ENCODE measurements around the gene TIRAP. TPM values are rescaled to one million over a fixed set of nuclear protein-coding genes. Genes with fewer than 3 reads are reported as not detected.
A peak's percentile ranks its signal among the peaks of the same experiment; 100 is the strongest.

The TIRAP gene
- total RNA-seq, 1 experiment from 2014 or later: 3.7 TPM

DNA sequence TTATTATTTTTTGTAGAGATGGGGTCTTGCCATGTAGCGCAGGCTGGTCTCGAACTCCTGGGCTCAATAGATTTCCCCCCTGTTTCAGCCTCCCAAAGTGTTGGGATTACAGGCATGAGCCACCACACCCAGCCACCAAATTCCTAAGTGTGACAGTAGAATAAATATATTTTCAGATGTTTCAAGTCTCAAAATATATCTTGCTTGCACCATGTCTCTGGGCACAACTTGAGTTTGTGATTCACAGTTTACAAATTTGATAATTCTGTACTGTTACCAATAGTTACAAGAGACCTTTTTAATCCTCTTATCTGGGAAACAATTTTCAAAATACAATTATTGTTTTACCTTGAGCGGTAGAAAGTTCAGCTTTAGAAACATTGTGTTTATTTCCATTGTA lies 40.1 kb downstream of the TIRAP start:
- DNase-seq (ENCODE audit: low read depth): no peak

GRCh38 chr11:126327281-126328000 lies 44.5 kb downstream of the TIRAP start:
- no peak for DNase-seq (ENCODE audit: low read depth)

DNA sequence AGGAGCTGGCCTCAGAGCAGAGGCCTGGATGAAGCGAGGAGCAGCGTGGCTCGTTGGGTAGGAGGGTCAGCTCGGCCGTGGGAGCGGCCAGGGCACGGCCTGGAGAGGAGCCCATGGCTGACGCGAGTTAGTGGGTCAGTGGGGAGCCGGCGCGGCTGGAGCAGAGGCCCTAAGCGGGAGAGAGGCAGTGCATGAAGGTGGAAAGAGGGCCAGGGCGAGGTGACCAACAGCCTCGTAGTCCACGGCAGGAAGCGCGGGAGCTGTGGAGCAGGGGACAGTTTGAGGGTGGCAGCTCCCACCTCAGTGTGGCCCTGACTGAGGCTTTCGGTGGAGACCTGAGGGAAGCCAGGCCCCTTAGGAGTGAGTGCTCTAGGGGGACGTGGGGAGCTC lies 45.1 kb downstream of the TIRAP start:
- no peak for DNase-seq (ENCODE audit: low read depth)

DNA sequence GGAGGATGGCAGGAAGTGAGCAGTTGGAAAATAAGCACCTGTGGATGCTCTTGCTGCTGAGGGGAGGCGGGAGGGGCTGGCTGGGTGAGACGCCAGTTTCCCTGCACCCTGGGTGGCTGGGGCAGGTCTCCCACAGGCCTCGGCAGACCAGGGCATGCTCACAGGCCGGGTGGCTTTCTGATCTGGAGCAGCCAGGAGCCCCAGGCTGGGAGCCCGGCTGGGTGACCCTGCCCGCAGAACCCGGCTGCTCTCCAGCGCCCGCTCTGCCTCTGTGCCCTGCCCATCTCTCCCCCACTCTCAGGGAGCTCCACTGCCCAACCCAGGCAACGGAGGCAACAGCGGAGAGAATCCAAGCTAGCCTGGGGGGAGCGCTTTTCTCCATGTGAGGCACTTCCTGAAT lies 45.6 kb downstream of the TIRAP start:
- DNase-seq (ENCODE audit: low read depth): no peak

DNA sequence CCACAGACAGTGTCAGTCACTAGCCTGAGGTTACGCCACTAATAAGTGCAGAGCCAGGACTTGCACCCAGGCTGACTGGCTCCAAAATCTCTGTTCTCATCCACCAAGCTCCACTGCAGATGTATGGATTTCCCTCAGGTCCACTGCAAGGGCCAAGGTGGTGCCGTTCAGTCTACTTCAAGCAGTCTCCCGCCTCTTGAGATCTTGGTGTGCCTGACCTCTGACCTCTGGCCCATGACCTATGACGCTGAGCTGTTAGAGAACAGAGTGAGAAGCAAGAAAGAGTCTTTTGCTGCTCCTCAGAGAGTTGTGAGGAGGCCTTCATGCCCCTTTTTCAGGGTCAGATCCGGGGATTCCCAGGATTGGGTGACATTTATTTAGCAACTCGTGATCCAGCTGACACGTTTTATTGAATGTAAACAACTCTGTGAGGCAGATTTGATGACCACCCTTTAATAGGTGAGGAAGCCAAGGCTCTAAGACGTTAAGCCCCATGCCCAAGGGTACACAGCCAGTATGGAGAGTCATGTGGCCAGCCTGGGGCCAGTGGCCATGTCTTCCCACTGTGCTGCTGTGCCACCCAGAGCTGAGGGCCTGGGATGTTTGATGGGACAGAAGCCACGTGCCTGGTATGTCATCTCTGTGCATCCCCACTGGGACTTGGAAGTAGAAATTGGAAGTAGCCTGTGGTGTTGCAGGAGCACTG lies 46.2 kb downstream of the TIRAP start:
- DNase-seq (ENCODE audit: low read depth): no peak

GRCh38 chr11:126329644-126330211 lies 46.8 kb downstream of the TIRAP start:
- DNase-seq (ENCODE audit: low read depth): no peak

DNA sequence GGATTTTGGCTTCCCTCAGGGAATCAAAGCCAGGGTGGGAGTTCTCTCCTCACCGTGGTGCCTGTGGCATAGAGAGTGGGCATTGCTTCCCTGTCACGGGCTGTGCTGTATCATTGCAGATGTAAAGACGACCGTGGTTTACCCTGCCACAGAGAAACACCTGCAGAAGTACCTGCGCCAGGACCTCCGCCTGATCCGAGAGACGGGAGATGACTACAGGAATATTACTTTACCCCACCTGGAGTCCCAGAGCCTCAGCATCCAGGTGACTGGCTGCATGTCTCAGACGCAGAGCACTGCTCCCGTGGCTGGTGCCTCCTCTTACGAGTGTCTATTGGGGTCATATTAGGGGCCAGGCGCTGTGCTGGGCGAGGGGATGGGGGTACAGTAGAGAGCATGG lies 48.4 kb downstream of the TIRAP start:
- no peak for DNase-seq (ENCODE audit: low read depth)

DNA sequence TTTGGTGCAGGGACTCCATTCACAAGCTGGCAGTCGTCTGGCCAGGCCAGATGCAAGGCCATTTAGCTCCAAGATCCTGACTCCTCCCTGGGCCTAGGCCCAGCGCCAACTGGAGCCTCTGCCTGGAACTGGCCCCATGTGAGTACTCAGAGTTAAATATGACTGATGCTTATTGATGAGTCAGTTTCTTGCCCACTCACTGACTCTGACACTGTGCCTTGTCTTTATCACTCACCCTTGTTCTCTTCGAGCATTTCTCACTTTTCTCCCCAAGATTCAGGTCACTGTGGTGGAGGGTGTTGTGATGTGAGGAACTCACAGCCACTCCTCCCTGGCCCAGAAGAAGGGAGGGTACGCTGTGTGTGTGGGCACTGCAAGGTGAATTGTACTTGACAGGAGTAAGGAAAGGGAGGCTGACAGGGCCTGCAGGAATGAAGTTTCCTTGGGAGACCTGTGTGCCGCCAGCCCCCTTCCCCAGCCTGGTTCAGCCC lies 49.4 kb downstream of the TIRAP start:
- DNase-seq (ENCODE audit: low read depth): peak; percentile 88

DNA sequence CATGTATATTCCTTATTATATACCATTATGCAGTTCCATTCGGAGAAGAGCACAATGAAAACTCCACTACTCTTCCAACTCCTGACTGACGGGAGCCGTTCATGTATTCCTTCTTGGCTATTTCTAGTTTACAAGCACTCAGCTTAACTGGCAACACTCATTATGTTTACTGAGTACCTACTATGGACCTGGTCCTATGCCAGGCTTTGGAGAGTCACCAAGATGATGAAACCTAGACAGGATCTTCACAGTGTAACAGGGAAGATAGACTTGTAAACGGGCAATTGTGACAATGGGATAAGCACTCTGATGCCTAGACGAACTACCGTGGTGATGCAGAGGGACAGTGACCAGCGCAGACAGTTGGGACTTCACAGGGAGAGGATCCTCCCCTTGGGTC lies 50.2 kb downstream of the TIRAP start:
- DNase-seq (ENCODE audit: low read depth): no peak

- DNase-seq (ENCODE audit: low read depth): peak; percentile 46
These were observed 52.0 kb downstream of the TIRAP start for GRCh38 chr11:126334659-126335462.

DNA sequence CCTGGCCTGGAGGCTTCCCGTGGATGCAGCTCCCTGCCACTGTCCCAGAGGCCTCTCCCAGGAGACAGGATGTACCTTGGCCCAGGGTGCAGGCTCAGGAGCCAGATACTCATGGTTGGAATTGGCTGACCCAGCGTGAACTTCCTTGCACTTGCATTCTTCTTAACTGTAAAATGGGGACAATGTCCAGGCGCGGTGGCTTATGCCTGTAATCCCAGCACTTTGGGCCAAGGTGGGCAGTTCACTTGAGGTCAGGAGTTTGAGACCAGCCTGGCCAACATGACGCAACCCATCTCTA lies 52.5 kb downstream of the TIRAP start:
- DNase-seq (ENCODE audit: low read depth): no peak

GRCh38 chr11:126336138-126336541 lies 53.2 kb downstream of the TIRAP start:
- DNase-seq (ENCODE audit: low read depth): no peak

DNA sequence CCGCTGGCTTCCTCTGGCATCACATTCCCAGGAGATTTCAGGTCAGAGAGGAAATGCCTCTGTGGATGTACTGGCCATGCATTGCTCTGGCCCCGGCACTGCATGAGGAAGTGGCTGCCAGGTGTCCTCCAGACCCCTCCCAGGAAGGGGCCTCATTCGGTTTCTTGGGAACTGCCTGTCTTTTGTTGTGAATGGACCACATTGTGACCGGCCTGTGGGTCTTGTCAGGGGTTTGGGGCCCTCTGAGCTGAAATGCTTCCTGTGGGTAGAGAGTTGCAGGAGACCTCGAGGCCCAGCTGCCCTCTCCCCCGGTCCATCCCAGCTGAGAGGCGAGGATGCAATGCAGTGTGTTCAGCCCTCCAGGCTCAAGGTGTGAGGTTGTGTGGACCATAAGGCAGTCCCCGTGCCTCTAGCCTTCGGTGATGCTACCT lies 53.8 kb downstream of the TIRAP start:
- DNase-seq (ENCODE audit: low read depth): no peak

- DNase-seq (ENCODE audit: low read depth): no peak
These were observed 54.2 kb downstream of the TIRAP start for GRCh38 chr11:126337126-126337473.

GRCh38 chr11:126337474-126338241 lies 54.8 kb downstream of the TIRAP start:
- no peak for DNase-seq (ENCODE audit: low read depth)

- no peak for DNase-seq (ENCODE audit: low read depth)
These were observed 55.6 kb downstream of the TIRAP start for GRCh38 chr11:126338346-126339055.

DNA sequence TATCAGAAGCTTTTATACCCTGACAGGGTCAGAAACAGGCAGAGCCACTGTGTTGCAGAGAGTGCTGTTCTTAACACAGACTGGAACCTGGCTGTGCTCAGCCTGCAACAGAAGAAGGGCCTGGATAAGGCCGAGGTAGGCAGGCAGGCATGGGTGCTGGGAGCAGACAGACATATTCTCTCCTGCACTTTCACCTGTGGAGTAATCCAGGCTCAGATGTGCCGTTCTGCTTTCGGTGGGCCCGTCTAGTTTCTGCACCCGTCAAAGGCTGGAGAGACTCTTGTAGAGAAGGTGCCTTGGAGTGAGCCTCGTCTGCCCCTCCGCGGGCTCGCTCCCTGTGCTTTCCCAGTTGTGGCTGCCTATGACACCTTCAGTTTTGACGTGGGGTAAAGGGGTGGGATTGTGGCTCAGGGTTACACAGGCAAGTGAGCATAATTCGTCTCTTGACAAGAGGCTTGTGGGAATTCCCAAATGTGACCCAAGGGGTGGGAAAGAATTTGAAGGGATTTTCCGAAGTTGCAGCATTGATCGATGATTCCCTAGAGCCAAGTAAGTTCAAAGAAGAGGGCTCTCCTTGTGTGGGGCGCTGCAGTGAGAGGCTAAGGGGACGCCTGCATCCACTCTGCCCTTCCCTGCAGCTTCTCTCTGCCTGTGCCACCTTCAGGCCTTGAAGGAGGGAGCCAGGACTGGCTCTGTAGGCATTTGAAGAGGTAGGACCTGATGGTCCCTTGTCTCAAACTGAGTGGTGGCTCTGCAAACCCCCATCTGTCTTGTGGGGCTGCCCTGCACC lies 56.4 kb downstream of the TIRAP start:
- DNase-seq (ENCODE audit: low read depth): peak; percentile 36

DNA sequence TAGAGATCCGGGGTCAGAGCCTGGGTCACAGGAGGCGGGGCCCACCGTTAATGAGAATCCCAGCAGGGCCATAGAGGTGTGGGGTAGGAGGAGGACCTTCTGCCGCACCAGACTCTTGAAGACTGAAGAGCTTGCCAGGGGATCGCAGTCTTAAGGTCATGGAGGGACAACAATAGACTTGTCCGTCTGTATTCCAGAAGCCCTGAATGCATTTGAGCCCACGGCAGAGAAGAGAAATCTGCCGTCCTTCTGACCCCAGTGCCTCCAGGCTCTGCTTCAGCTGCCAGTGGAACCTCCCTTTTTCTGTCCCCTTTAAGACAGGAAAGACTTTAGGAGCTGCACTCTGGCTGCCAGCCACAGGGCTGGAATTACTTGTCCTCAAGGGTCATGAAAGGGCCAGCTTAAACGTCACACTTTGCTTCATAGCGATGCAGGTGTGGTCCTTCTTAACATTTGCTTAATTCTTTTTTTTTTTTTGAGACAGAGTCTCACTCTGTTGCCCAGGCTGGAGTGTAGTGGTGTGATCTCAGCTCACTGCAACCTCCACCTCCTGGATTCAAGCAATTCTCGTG lies 57.1 kb downstream of the TIRAP start:
- DNase-seq (ENCODE audit: low read depth): no peak

DNA sequence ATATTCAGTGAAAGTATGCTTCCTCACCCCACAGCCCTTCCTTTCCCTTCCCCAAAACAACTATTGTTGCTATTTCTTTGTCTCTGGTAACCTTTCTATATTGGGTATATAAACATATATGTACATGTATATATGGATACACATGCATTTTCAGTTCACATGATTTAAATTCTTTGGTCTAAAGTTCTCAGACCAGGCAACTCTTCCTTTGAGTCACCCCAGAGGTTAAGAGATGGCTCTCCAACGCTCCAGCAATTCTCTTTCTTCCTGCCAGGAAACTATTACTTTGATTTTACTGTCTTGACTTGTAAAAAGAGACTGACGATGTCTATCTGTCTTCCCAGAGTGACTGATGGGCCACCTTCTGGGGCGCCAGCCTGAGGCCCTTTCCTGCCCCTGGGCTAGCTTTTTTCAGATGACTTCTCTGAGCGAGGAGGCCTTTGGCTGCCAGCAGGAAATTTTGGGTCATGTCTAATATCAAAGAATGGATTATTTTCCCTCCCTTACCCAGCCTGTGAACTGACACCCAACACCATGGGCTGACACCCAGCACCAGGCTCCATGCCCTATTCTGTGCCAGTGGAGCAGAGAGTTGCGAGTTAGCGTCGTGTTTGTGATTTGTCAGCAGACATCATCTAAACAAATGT lies 58.2 kb downstream of the TIRAP start:
- no peak for DNase-seq (ENCODE audit: low read depth)
